K562 (cell line): ENCODE data around the gene CNOT10. TPM values are rescaled to one million over a fixed set of nuclear protein-coding genes. Genes with fewer than 3 reads are reported as not detected.

Experiments
- ARHGAP35 ChIP-seq: fragments of 450-650 bp; IDR thresholded peaks from 2 replicates; pipeline ENCODE4 v1.6.1; 2018; ENCODE audit not compliant: partially characterized antibody
- C11orf30 ChIP-seq: fragments of 450-650 bp; IDR thresholded peaks from 2 replicates; pipeline ENCODE4 v1.6.1; 2016; ENCODE audit warnings: low read depth, mild to moderate bottlenecking
- CBX1 ChIP-seq: sonication (generic); IDR thresholded peaks from 2 replicates; pipeline ENCODE4 v1.6.1; 2016; ENCODE audit warnings: antibody characterized with exemption, low read depth, mild to moderate bottlenecking
- HDAC3 ChIP-seq: fragments of 450-650 bp; IDR thresholded peaks from 2 replicates; pipeline ENCODE4 v1.6.1; 2018; ENCODE audit warnings: borderline replicate concordance, mild to moderate bottlenecking, moderate library complexity; ENCODE audit not compliant: partially characterized antibody
- HLTF ChIP-seq: fragments of 450-650 bp; IDR thresholded peaks from 2 replicates; pipeline ENCODE4 v1.6.1; 2016
- ILK ChIP-seq: fragments of 450-650 bp; IDR thresholded peaks from 2 replicates; pipeline ENCODE4 v1.6.1; 2016; ENCODE audit warnings: missing genetic modification characterization, low read depth, mild to moderate bottlenecking, missing compliant biosample characterization, moderate library complexity, borderline replicate concordance
- KDM1A ChIP-seq, 2 experiments: fragments of 450-650 bp; IDR thresholded peaks; 2 replicates each; pipeline ENCODE4 v1.6.1; 2016; ENCODE audit warnings: mild to moderate bottlenecking in 2 of 2
- MBD2 ChIP-seq: sonication (generic); IDR thresholded peaks from 2 replicates; pipeline ENCODE4 v1.6.1; 2016; ENCODE audit warnings: low read depth, borderline replicate concordance
- MEF2D ChIP-seq: conservative IDR thresholded peaks from 2 replicates; pipeline ENCODE4 v1.6.1; 2016; ENCODE audit warnings: low read depth, missing genetic modification characterization, missing compliant biosample characterization
- MYC ChIP-seq, 2 experiments: fragments of 250-450 bp in 1 of 2; sonication (Bioruptor Pico) in 1 of 2; IDR thresholded peaks; 2 replicates each; pipeline versions ENCODE4 v1.5.1 to v1.6.1; 2012 to 2021; ENCODE audit warnings: low read depth in 2 of 2, borderline replicate concordance in 1 of 2, improper control_type of control experiment in 1 of 2, low read length in 1 of 2, mild to moderate bottlenecking in 1 of 2, moderate library complexity in 1 of 2
- NFATC3 ChIP-seq: fragments of 450-650 bp; IDR thresholded peaks from 2 replicates; pipeline ENCODE4 v1.6.1; 2017; ENCODE audit warnings: mild to moderate bottlenecking
- NKRF ChIP-seq: fragments of 450-650 bp; IDR thresholded peaks from 2 replicates; pipeline ENCODE4 v1.6.1; 2016; ENCODE audit warnings: borderline replicate concordance
- PHF21A ChIP-seq: fragments of 450-650 bp; IDR thresholded peaks from 2 replicates; pipeline ENCODE4 v1.6.1; 2017; ENCODE audit warnings: low read depth, borderline replicate concordance
- PPARD ChIP-seq: fragments of 250-450 bp; sonication (Bioruptor Pico); IDR thresholded peaks from 2 replicates; pipeline ENCODE4 v1.8.0; 2022; ENCODE audit warnings: inconsistent platforms, mild to moderate bottlenecking, moderate library complexity
- PRMT5 ChIP-seq: sonication (generic); formaldehyde crosslinking; IDR thresholded peaks from 2 replicates; pipeline ENCODE4 v1.5.0; 2020; ENCODE audit warnings: missing genetic modification reagents
- RAD51 ChIP-seq: fragments of 450-650 bp; IDR thresholded peaks from 2 replicates; pipeline ENCODE4 v1.7.1; 2016; ENCODE audit warnings: low read depth, mild to moderate bottlenecking, borderline replicate concordance
- RBM34 ChIP-seq: fragments of 200-400 bp; formaldehyde crosslinking; IDR thresholded peaks from 2 replicates; pipeline ENCODE4 v1.6.1; 2018; ENCODE audit warnings: low read length, borderline replicate concordance; ENCODE audit not compliant: insufficient read depth
- RCOR1 ChIP-seq, 2 experiments: IDR thresholded peaks; 2 replicates each; pipeline ENCODE4 v1.6.1; 2012; ENCODE audit warnings: low read depth in 2 of 2, low read length in 2 of 2, borderline replicate concordance in 1 of 2, improper control_type of control experiment in 1 of 2
- SETDB1 ChIP-seq: IDR thresholded peaks from one replicate; pipeline ENCODE4 v1.6.1; 2012; ENCODE audit warnings: low read length, control low read depth, inconsistent platforms
- SMARCA4 ChIP-seq: fragments of 450-650 bp; IDR thresholded peaks from 2 replicates; pipeline ENCODE4 v1.6.1; 2016
- SMARCE1 ChIP-seq: fragments of 450-650 bp; IDR thresholded peaks from 2 replicates; pipeline ENCODE4 v1.7.1; 2016; ENCODE audit warnings: mild to moderate bottlenecking
- SRSF7 ChIP-seq: fragments of 200-400 bp; formaldehyde crosslinking; optimal IDR thresholded peaks from 2 replicates; pipeline ENCODE3; 2017; ENCODE audit warnings: mild to moderate bottlenecking, low read depth, low read length
- TCF7L2 ChIP-seq: fragments of 150-350 bp; IDR thresholded peaks from 2 replicates; pipeline ENCODE4 v1.6.1; 2016; ENCODE audit warnings: low read depth, mild to moderate bottlenecking, low read length, moderate library complexity
- ZNF133 ChIP-seq: fragments of 250-450 bp; sonication (Bioruptor Pico); IDR thresholded peaks from 2 replicates; pipeline ENCODE4 v1.4.0; 2020; ENCODE audit warnings: mild to moderate bottlenecking
- ZNF384 ChIP-seq: IDR thresholded peaks from 2 replicates; pipeline ENCODE4 v1.6.1; 2012; ENCODE audit warnings: low read depth, low read length, improper control_type of control experiment
- ZNF766 ChIP-seq: fragments of 200-800 bp; sonication (Bioruptor generic); conservative IDR thresholded peaks from 2 replicates; pipeline ENCODE4 v1.6.1; 2016; ENCODE audit warnings: missing genetic modification characterization, missing compliant biosample characterization
- ZNF77 ChIP-seq: fragments of 250-450 bp; sonication (Bioruptor Pico); IDR thresholded peaks from 2 replicates; pipeline ENCODE4 v1.5.0; 2020
- polyA plus RNA-seq, 8 experiments: library from polyadenylated mRNA; depleted of rRNA in 4 of 8; stranded (reverse) in 5 of 8; unstranded in 3 of 8; fragments of >200 nt; fragmentation: Nextera tagmentation in 2 of 8; fragmentation: Illumina TruSeq in 1 of 8; extraction: Ambion mirVana in 2 of 8; extraction: Trizol in 1 of 8; gene quantifications; 2 replicates each; pipeline versions ENCODE4 v1.2.1 to v1.2.3, GENCODE V29; 2011 to 2014; ENCODE audit warnings: inconsistent platforms in 1 of 8, missing spikeins in 1 of 8
- total RNA-seq, 7 experiments: library from RNA; depleted of rRNA in 6 of 7; stranded (reverse); fragments of >200 nt in 6 of 7; fragmentation: Illumina TruSeq in 2 of 7; extraction: Trizol in 2 of 7; gene quantifications; 2 replicates each; pipeline versions ENCODE4 v1.2.1 to v1.2.3, GENCODE V29; 2011 to 2021; ENCODE audit warnings: low replicate concordance in 1 of 7
- TF ChIP-seq, protein P1 (sequence below): sonication (generic); formaldehyde crosslinking; IDR thresholded peaks from 2 replicates; pipeline ENCODE4 v1.8.0; 2022; ENCODE audit warnings: mild to moderate bottlenecking, low read depth, missing genetic modification reagents

Gene CNOT10
- total and polyA plus RNA-seq, 9 of the 15 experiments (the other 6 are each of a cell fraction or from before 2014, with no cell fraction given): 35.7 to 114 (median 81.9) TPM

- TF ChIP-seq RBM34 (no peak), MBD2 (no peak), NFATC3 (no peak), SMARCA4 (no peak; the same call in 1 of the 2 replicates), HLTF (no peak), ARHGAP35 (no peak), ZNF133 (CRISPR knock-in tag) (no peak), PHF21A (no peak), ILK (tag) (no peak), PRMT5 (CRISPR knock-in tag) (no peak), TCF7L2 (no peak), CBX1 (no peak), RCOR1 (IDR thresholded peaks at IDR 0.05; ENCODE audit: borderline replicate concordance in 1 of 2, low read depth in 2 of 2, low read length in 2 of 2) (no peak), KDM1A (IDR thresholded peaks at IDR 0.05) (peak in 1 of 2 experiments; percentile 34; a peak in 1 of 4 replicates), ZNF77 (CRISPR knock-in tag) (no peak), C11orf30 (peak; percentile 95), PPARD (CRISPR knock-in tag) (no peak), RAD51 (peak; percentile 39; the same call in 1 of the 2 replicates), SRSF7 (no peak), HDAC3 (peak; percentile 72), NKRF (no peak; the same call in 1 of the 2 replicates), MYC (IDR thresholded peaks at IDR 0.05; ENCODE audit: low read depth, low read length) (no peak), MYC (CRISPR knock-in tag; IDR thresholded peaks at IDR 0.05; ENCODE audit: borderline replicate concordance, low read depth) (no peak), ZNF766 (CRISPR knock-in tag) (no peak; the same call in 1 of the 2 replicates), MEF2D (peak; percentile 86), SETDB1 (no peak), SMARCE1 (0 out of 2 replicates have a peak, but pooled peaks have one; percentile 31), ZNF384 (no peak)
- TF ChIP-seq, protein P1, sequence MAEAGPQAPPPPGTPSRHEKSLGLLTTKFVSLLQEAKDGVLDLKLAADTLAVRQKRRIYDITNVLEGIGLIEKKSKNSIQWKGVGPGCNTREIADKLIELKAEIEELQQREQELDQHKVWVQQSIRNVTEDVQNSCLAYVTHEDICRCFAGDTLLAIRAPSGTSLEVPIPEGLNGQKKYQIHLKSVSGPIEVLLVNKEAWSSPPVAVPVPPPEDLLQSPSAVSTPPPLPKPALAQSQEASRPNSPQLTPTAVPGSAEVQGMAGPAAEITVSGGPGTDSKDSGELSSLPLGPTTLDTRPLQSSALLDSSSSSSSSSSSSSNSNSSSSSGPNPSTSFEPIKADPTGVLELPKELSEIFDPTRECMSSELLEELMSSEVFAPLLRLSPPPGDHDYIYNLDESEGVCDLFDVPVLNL: no peak
Measured at GRCh38 chr3:32684029-32684799, 774 bp upstream of the CNOT10 start (continued).
